Brain microvascular endothelial cell (primary cell): ENCODE results near the gene GNPTAB.

Experiments
- DNase-seq: peaks from one replicate; pipeline ENCODE4 v3.0.0-alpha.2; 2020
- H3K27ac ChIP-seq: fragments of 250-450 bp; sonication (Bioruptor Pico); 2 replicates; pipeline ENCODE4 v1.5.1; 2020; ENCODE audit warnings: mild to moderate bottlenecking, moderate library complexity
- H3K27me3 ChIP-seq: fragments of 250-450 bp; sonication (Bioruptor Pico); replicated peaks from 2 replicates; pipeline ENCODE4 v1.5.1; 2020; ENCODE audit warnings: mild to moderate bottlenecking
- H3K36me3 ChIP-seq: fragments of 250-450 bp; sonication (Bioruptor Pico); replicated peaks from 2 replicates; pipeline ENCODE4 v1.5.1; 2020; ENCODE audit warnings: mild to moderate bottlenecking
- H3K4me3 ChIP-seq: 2 replicates; pipeline ENCODE4 v1.5.1; 2011; ENCODE audit warnings: low read depth, mild to moderate bottlenecking, control low read depth, low read length, moderate library complexity
- CTCF ChIP-seq: IDR thresholded peaks from 2 replicates; pipeline ENCODE4 v1.5.1; 2011; ENCODE audit warnings: low read depth, mild to moderate bottlenecking, moderate library complexity, low read length, control low read depth, inconsistent platforms; ENCODE audit errors: missing control alignments
- in situ Hi-C: cut with HindIII; loops from 2 replicates; pipeline ENCODE4 v1.10.0; 2017; ENCODE audit warnings: low sequenced_read_pairs, low pct_ligation_motif_present

GNPTAB gene

DNA sequence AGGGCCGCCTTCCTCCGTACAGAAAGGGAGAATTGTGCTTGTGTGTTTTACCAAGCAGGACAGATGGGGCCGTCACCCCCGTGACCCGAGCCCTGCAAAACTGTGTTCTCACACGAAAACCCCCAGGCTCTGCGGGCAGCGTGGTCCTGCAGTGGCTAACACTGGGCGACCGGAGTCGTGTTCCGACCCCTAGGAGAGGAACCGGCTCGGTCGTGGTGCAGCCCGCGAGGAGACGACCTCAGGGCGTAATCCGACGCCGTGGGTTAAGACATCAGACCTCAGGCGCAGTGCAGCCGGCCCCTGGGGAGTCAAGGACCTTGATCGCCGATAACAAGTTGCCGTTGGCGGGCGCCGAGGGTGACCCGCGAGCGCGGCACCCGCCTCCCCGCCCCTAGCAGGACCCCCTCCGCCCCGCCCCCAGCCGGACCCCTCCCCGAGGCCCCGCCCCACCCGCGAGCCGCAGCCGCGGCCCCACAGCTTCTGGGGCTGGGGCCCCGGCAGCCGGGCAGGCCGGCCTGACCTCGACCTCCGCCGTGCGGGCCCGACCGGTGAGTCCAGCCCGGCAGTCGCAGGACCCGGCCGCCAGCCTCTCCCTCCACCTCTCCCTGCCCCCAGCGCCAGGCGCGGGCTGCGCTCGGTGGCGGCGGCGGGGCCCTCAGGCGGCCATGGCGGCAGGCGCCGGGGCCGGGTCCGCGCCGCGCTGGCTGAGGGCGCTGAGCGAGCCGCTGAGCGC is 133.4 kb downstream of the GNPTAB start, which contains the start of gene CHPT1:
TSS of gene CHPT1 (plus strand) at position 444 of the 733 bp plus-strand sequence. CDS start at position 666, 222 bp downstream.
- H3K4me3 ChIP-seq: peak within 1 kb of the TSS; percentile 92
- peak within 1 kb of the TSS; percentile 9 for H3K27ac ChIP-seq
- peak; percentile 1 for DNase-seq
- in situ Hi-C loops: no loop called here
- no peaks in the 10 kb centered on the region for H3K27me3 ChIP-seq
- no peak for TF ChIP-seq CTCF
- no peaks in the 10 kb centered on the region for H3K36me3 ChIP-seq

- TF ChIP-seq CTCF: no peak
- H3K4me3 ChIP-seq: peak overlapping the region; percentile 92
- no peaks in the 10 kb centered on the region for H3K27me3 ChIP-seq
- DNase-seq: no peak
- no peak overlapping the region for H3K27ac ChIP-seq
- no peaks in the 10 kb centered on the region for H3K36me3 ChIP-seq
- in situ Hi-C loops: no loop called here
Observed at GRCh38 chr12:101696251-101697196, 134.2 kb downstream of the GNPTAB start.

- Histone ChIP-seq H3K36me3 (no peaks in the 10 kb centered on the region), H3K4me3 (no peak overlapping the region), H3K27me3 (no peaks in the 10 kb centered on the region), H3K27ac (no peak overlapping the region)
- no peak for DNase-seq
- TF ChIP-seq CTCF: no peak
- in situ Hi-C loops: no loop called here
Observed at GRCh38 chr12:101695706-101696105, 135.1 kb downstream of the GNPTAB start.
